ENCODE results near the gene POLE3. TPM values are rescaled to one million over a fixed set of nuclear protein-coding genes. Genes with fewer than 3 reads are reported as not detected.
"Not testable (repeated sequence)": the region's sequence is repeated elsewhere in the genome, so short reads cannot be mapped to it uniquely, and the experiment has no call there.

The POLE3 gene
- total RNA-seq, 2 donors from 2014 or later, result 24.3 to 25.4 TPM

DNA sequence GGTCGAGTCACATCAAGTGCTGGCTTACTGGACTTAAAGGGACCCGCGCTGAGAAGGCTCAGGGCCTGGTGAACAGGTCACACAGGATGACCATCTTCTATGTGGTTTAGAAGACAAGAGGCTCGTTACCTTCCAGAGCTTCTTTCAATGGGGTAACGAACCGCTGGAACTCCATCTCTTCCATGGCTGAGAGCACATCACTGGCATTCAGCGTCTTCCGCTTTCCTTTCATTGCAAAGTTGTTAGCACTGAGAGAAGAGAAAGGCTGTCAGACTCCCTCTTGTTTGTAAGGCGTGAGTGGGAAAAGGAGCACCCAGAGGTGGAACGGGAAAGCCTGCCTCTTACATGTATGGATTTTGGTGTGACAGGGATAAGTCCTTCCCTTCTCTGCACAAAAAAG lies 994 bp downstream of the POLE3 start:
- intact Hi-C loops (cut with DNase I), result loop anchor here in 1 of 2 donors (10.0 kb wide), 1 partner anchor 135 kb away; the partner anchor contains the start of genes CDC26 and PRPF4

DNA sequence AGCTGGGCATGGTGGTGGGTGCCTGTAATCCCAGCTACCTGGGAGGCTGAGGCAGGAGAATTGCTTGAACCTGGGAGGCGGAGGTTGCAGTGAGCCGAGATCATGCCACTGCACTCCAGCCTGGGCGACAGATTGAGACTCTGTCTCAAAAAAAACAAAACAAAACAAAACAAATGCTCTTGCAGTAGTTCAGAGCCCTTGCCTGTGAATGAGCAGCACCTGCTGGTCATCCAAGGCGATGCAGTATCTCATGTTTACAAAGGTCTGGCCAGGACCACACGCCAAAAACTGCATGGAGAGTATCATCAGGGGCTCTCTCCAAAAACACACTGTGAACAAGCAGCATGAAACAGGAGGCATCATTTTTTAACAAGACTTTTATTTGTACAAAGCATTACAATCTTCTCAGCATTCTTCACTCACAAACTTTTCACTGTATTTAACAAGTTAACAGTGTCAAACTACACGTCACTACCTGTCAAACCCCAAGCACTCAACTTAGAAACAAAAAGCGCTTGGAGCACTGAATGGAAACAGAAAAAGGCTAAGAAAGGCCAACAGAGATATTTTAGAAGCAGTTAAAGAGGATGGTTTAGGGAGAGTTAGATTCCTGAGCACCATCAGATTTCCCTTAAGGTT lies 3.5 kb downstream of the POLE3 start:
- DNase-seq (ENCODE audit: low spot score), result not testable (repeated sequence)
- intact Hi-C loops (cut with DNase I), result loop anchor here in 1 of 2 donors (10.0 kb wide), 1 partner anchor 132 kb away; the partner anchor contains the start of genes CDC26 and PRPF4

More for the DNA sequence above, 994 bp downstream of the POLE3 start:
- DNase-seq (ENCODE audit: low spot score), result no peak

- DNase-seq (ENCODE audit: low spot score), result not testable (repeated sequence)
- intact Hi-C loops (cut with DNase I), result loop anchor here in 1 of 2 donors (10.0 kb wide), 1 partner anchor 132 kb away; the partner anchor contains the start of genes CDC26 and PRPF4
Observed at GRCh38 chr9:113406353-113406752, 4.1 kb downstream of the POLE3 start.

GRCh38 chr9:113403646-113404045 lies 6.8 kb downstream of the POLE3 start:
- DNase-seq (ENCODE audit: low spot score), result no peak
- intact Hi-C loops (cut with DNase I), result loop anchor here in 1 of 2 donors (10.0 kb wide), 1 partner anchor 129 kb away; the partner anchor contains the start of genes CDC26 and PRPF4

DNA sequence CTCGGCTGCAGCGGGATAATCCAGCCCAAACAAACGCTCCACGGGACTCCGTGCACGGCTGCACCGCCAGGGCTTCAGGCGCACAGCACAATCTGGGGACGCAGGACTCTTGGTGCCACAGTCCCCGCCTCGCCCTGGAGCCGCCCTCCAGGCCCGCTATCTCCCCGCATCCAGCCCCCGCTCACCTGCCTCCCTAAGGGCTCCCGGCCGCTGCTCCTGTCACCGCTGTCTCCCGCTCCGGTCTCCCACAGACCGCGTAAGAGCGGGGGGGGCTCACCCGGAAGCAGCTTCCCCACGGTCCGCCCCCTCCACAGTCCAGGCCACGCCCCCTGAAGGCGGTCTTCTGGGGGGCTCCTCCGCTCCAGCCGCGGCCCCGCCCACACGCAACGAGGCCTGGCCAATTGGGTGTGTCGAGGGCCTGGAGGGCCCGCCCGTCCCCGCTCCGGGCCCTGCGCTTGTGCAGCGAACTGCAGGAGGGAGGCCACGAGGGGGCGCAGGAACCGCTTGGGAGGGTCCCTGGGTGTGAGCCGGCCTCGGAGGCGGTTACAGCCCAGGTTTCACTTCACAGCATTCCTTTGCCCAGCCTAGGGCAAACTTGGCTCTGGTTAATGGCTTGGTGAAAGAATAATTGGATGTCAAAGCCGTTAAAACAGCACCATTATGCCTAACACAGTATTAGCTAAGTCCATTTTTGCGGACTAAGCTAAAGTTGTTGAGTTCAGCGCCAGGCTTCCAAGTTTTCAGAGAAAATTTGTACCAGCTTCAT lies 9.3 kb downstream of the POLE3 start, which contains the start of gene ALAD:
ALAD (minus strand) TSS at position 258 of the 766 bp plus-strand sequence. CDS start 7,725 bp downstream, outside the sequence.
- intact Hi-C loops (cut with DNase I), result loop anchor here in 1 of 2 donors (10.0 kb wide), 1 partner anchor 126 kb away; the partner anchor contains the start of genes CDC26 and PRPF4
- peak; percentile 100 for DNase-seq (ENCODE audit: low spot score)

DNA sequence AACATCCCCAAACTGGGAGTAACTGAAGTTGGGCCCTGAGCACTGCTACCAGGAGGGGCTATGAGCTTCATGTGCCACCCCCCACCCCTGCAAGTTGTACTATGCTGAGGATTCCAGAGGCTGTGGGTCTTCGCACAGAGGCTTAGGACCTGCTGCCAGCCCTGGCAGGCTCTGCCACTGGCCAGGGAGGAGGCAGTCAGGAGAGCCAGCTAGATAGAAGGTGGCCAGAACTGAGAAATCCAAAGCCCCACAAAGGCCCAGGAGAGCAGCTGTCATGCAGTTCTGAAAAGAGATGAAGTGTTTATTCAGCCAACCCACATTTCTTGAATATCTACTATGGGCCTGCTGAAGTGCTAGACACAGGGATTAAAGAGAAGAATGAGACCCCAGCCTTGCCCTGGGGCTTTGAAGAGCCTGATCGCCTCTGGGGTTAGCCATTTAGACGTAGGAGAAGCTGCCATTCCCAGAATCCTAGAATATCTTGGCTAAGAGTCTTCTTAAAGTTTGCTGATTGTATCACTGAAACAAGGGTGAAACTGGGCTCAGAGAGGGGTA lies 10.8 kb downstream of the POLE3 start:
- intact Hi-C loops (cut with DNase I), result loop anchor here in 1 of 2 donors (10.0 kb wide), 1 partner anchor 125 kb away; the partner anchor contains the start of genes CDC26 and PRPF4
- DNase-seq (ENCODE audit: low spot score), result no peak

- DNase-seq (ENCODE audit: low spot score), result no peak
- intact Hi-C loops (cut with DNase I), result no loop called here
Observed at GRCh38 chr9:113398796-113399195, 11.7 kb downstream of the POLE3 start.

GRCh38 chr9:113397203-113397631 lies 13.3 kb downstream of the POLE3 start:
- intact Hi-C loops (cut with DNase I), result no loop called here

DNA sequence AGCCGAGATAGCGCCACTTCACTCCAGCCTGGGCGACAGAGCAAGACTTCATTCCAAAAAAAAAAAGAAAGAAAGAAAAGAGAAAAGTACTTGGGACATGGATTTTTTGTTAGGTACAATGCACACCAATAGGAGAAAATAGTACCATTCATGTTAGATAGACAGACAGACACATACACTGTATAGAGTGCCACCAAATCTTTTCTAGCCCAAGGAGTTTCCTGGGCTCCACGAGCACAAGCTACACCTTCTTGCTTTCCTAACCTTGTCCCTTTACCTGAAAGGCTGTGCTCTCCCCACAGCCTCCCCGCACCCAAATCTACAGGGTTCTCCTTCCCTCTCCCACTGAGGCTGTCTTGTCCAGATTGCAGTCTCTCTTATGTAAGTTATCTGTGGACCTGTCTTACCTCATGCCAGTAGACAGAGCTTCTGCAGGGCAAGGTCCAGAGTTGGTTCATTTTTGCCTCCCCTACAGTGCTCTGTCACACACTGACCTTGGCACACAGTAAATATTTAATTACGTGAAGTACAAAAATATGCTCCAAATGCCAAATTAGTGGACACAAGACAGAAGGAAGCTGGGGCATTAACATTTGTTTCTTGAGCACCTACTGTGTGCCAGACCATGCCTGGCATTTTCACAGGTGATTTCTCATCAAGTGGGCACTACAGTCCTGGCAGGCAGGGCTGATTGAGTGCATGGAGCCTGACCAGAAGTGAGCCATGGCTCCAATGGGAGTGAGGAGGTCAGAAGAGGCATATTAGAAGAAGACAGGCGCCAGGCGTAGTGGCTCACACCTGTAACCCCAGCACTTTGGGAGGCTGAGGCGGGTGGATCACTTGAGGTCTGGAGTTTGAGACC lies 15.2 kb downstream of the POLE3 start:
- intact Hi-C loops (cut with DNase I), result no loop called here
- DNase-seq (ENCODE audit: low spot score), result no peak

More at GRCh38 chr9:113397203-113397631, 13.3 kb downstream of the POLE3 start:
- no peak for DNase-seq (ENCODE audit: low spot score)

DNA sequence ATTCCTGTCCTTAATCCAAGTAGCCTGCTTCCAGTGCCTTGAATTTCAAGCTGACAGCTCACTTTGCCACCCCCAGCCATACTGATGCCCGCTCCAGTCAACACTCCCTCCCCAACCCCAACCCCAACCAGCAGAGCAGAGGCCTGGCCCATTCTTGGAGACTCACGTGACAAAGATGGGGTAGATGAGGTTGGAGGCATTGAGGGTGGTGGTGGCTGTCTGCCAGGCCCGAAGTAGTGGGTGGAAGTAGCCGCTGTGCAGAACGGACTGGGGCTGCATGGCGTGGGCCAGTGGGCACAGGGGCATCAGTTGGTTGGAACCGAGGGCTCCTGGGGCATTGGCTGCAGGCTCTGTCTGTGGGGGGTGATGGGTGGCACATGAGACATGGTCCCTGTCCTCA lies 17.2 kb downstream of the POLE3 start:
- intact Hi-C loops (cut with DNase I), result no loop called here
- no peak for DNase-seq (ENCODE audit: low spot score)

DNA sequence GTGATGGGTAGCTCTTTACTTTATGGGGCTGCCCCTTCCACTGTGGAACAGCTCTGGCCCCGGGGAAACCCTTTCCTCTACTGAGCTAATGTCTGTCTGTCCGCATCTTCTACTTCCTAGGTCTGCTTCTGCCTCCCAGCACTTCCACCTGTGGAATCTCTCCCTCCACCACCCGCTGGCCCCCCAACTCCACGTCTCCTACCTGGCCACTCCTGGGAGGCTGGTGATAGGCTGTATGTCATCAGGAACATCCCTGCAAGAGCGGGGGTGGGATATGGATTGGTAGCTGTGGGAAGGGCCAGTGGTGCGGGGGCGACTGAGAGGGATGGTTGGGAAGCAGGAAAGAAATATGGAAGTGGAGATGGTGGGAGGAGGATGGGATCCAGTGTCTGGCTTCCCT lies 18.6 kb downstream of the POLE3 start:
- intact Hi-C loops (cut with DNase I), result no loop called here
- DNase-seq (ENCODE audit: low spot score), result no peak

DNA sequence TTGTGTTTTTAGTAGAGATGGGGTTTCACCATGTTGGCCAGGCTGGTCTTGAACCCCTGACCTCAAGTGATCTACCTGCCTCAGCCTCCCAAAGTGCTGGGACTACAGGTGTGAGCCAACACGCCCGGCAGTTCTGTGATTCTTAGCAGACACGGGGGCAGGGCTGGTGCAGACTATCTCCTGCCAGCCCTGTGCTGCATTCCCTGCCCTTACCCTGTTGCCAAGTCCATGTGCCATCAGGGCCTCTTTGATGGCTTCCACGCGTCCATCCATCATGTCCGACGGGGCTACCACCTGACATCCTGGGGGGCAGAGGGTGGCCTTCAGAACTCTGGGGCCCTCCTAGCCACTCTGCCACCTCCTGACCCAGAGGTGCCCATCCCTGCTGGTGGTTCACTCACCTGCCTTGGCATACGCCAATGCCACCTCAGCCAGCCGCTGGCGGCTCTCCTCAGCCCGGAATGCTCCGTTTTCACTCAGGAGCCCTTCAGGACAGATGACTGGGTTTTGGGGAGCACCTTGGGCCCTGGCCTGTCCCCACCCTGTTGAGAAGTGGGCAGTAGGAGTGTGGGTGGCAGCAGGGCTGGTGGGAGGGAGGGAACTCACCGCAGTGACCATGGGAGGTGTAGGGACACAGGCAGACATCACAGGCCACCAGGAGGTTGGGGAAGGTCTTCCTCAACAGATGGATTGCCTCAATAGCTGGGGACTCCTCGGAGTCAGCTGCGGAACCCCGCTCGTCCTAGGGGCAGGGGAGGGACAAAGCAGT lies 20.1 kb downstream of the POLE3 start:
- no peak for DNase-seq (ENCODE audit: low spot score)
- intact Hi-C loops (cut with DNase I), result no loop called here

GRCh38 chr9:113389451-113389850 lies 21.0 kb downstream of the POLE3 start:
- intact Hi-C loops (cut with DNase I), result no loop called here
- no peak for DNase-seq (ENCODE audit: low spot score)

- intact Hi-C loops (cut with DNase I), result no loop called here
- no peak for DNase-seq (ENCODE audit: low spot score)
Observed at GRCh38 chr9:113388833-113389232, 21.6 kb downstream of the POLE3 start.

DNA sequence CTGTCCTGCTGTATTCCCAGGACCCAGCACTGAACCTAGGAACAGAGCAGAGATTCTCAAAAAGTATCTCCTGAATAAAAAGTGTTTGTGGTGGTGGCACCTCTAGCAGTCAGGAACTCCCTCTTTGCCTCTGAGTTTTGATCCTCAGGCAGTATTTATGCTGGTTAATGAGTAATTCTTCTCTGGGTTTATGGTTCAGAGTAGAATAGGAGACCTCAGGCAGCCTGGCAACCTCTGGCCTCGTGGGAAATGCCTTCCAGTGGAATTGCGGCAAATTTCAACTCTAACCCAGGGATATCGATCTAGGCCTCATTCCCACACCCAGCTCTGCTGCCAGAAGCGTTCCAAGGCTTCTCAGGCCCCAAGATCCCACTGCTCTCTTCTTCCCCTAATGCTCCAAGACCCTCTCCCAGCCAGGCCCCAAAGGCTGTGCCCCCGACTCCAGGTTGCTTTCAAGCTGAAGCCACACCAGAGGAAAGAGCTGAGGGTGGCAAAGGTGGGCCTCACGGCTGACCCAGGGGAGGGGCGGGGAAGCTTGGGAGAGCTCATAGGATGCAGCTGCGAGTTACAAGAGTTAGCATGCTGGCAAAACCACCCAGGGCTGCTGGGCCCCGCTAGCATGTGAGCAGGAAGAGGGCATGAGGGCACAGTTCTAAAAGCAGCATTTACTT lies 22.8 kb downstream of the POLE3 start:
- DNase-seq (ENCODE audit: low spot score), result no peak
- intact Hi-C loops (cut with DNase I), result no loop called here

- DNase-seq (ENCODE audit: low spot score), result no peak
- intact Hi-C loops (cut with DNase I), result no loop called here
Observed at GRCh38 chr9:113386571-113387393, 23.7 kb downstream of the POLE3 start.
